Measurements from ENCODE around the gene RAPGEF4.

The RAPGEF4 gene

GRCh38 chr2:172976116-172976515, 240.5 kb downstream of the RAPGEF4 start:
- DNase-seq: no peak

GRCh38 chr2:172976816-172977215, 241.2 kb downstream of the RAPGEF4 start:
- no peak for DNase-seq

- DNase-seq: no peak
Measured at GRCh38 chr2:172977270-172978062, 241.8 kb downstream of the RAPGEF4 start.

- no peak for DNase-seq
Measured at GRCh38 chr2:172978063-172978383, 242.4 kb downstream of the RAPGEF4 start.

- DNase-seq: peak; percentile 30
Measured at GRCh38 chr2:172985139-172985892, 249.7 kb downstream of the RAPGEF4 start.

- DNase-seq: no peak
Measured at GRCh38 chr2:172986040-172986439, 250.4 kb downstream of the RAPGEF4 start.

- no peak for DNase-seq
Measured at GRCh38 chr2:172988728-172989127, 253.1 kb downstream of the RAPGEF4 start.

GRCh38 chr2:172991031-172991430, 255.4 kb downstream of the RAPGEF4 start:
- no peak for DNase-seq

GRCh38 chr2:172993139-172993538, 257.5 kb downstream of the RAPGEF4 start:
- DNase-seq: no peak

- no peak for DNase-seq
Measured at GRCh38 chr2:172993931-172994717, 258.5 kb downstream of the RAPGEF4 start.

GRCh38 chr2:172994864-172995263, 259.2 kb downstream of the RAPGEF4 start:
- DNase-seq: no peak

- no peak for DNase-seq
Measured at GRCh38 chr2:172995323-172996244, 259.9 kb downstream of the RAPGEF4 start.

- DNase-seq: no peak
Measured at GRCh38 chr2:172996387-172996961, 260.8 kb downstream of the RAPGEF4 start.

- DNase-seq: no peak
Measured at GRCh38 chr2:172997031-172997430, 261.4 kb downstream of the RAPGEF4 start.

- no peak for DNase-seq
Measured at GRCh38 chr2:172998547-172999272, 263.1 kb downstream of the RAPGEF4 start.

- no peak for DNase-seq
Measured at GRCh38 chr2:172999641-173000386, 264.2 kb downstream of the RAPGEF4 start.

GRCh38 chr2:173001664-173002604, 266.3 kb downstream of the RAPGEF4 start:
- DNase-seq: no peak

GRCh38 chr2:173002751-173003541, 267.3 kb downstream of the RAPGEF4 start:
- DNase-seq: no peak

- DNase-seq: no peak
Measured at GRCh38 chr2:173008786-173009185, 273.1 kb downstream of the RAPGEF4 start.
